Liver (tissue), 3 donors: Measurements from ENCODE around the gene SLC20A1.

Experiments
- EGR1 ChIP-seq, 2 donors: IDR thresholded peaks; 2 replicates each; pipeline ENCODE4 v1.6.1; 2016 to 2018; ENCODE audit warnings: antibody characterized with exemption in 2 of 2, low read depth in 2 of 2
- HNF4G ChIP-seq: IDR thresholded peaks from 2 replicates; pipeline ENCODE4 v1.6.1; 2016; ENCODE audit warnings: antibody characterized with exemption
- RXRA ChIP-seq, 2 donors: IDR thresholded peaks; 2 replicates each; pipeline ENCODE4 v1.6.1; 2017 to 2018; ENCODE audit warnings: antibody characterized with exemption in 2 of 2, mild to moderate bottlenecking in 1 of 2
- TAF1 ChIP-seq: conservative IDR thresholded peaks from 2 replicates; pipeline ENCODE4 v1.6.1; 2016; ENCODE audit warnings: antibody characterized with exemption, mild to moderate bottlenecking
- TF ChIP-seq, protein P1 (sequence below): fragments of 150-350 bp; IDR thresholded peaks from 2 replicates; pipeline ENCODE4 v1.5.1; 2017; ENCODE audit warnings: improper control_type of control experiment, low read depth, low read length; ENCODE audit not compliant: missing input control
- donor health status: healthy.
- donor health status: healthy.

DNA sequence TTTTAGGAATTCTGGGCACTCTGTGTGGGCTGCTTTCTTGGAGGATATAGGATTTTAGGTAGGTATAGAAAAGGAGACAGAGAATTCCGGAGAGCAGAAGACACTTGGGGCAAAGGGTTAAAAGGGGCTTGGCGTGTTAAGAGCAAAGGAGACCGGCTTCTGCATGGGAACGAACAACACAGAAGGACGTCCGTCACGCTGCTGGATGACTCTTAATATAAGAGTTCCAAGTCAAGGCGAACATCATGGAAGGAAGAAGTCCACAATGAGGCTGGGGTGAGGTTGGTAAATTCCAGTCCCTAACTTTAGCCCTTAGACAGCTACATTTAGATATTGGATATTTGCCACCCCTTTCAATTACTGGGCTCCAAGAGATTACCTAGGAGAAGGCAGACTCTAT is 15.9 kb upstream of the SLC20A1 start:
- TF ChIP-seq HNF4G (no peak), RXRA (IDR thresholded peaks at IDR 0.05) (no peak), EGR1 (IDR thresholded peaks at IDR 0.05; ENCODE audit: low read depth in 2 of 2) (no peak), TAF1 (no peak)
- TF ChIP-seq, protein P1, sequence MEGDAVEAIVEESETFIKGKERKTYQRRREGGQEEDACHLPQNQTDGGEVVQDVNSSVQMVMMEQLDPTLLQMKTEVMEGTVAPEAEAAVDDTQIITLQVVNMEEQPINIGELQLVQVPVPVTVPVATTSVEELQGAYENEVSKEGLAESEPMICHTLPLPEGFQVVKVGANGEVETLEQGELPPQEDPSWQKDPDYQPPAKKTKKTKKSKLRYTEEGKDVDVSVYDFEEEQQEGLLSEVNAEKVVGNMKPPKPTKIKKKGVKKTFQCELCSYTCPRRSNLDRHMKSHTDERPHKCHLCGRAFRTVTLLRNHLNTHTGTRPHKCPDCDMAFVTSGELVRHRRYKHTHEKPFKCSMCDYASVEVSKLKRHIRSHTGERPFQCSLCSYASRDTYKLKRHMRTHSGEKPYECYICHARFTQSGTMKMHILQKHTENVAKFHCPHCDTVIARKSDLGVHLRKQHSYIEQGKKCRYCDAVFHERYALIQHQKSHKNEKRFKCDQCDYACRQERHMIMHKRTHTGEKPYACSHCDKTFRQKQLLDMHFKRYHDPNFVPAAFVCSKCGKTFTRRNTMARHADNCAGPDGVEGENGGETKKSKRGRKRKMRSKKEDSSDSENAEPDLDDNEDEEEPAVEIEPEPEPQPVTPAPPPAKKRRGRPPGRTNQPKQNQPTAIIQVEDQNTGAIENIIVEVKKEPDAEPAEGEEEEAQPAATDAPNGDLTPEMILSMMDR: no peak
